GM21825 (cell line): ENCODE measurements around the gene EAF1.
"Not testable (repeated sequence)": the region's sequence is repeated elsewhere in the genome, so short reads cannot be mapped to it uniquely, and the experiment has no call there.

Source experiments
- ATAC-seq: cut with Tn5 transposase; IDR thresholded peaks from one replicate; pipeline ENCODE4 v1.9.1; 2021; ENCODE audit warnings: mild to moderate bottlenecking, moderate library complexity; ENCODE audit not compliant: unreplicated experiment

Gene EAF1

DNA sequence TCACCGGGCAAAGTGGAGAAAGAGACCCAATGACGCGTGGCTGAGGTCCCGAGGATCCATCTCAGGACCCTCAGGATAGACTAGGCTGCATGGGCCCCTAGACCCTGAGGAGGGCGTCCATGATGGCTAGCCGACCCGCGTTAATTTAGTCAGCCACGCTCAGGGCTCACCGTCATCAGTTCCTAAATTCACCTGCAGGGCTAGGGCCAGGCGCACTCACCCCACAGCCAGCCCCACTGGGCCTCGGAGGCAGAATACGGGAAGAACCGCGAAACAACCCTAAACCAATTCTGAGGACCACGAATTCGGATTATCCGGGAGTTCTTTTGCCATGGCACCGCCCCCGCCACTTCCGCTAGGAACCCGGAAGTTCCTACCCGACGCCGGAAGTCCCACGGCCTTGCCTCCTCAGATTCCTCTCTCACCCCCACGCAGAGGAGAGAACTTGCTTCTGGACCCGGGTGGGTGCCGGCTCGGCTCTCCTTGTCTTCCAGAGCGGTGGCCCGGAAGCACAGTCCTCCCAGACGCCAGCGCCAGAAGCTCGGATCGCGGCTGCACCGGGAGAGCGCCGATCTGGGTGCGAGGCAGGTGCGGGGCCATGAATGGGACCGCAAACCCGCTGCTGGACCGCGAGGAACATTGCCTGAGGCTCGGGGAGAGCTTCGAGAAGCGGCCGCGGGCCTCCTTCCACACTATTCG is at the start of gene EAF1, which contains the start of gene METTL6:
Gene EAF1 (plus strand): TSS at position 417 of the 699 bp plus-strand sequence. CDS start 182 bp downstream, at position 599.
Gene METTL6 (minus strand): TSS at position 363 of the 699 bp plus-strand sequence. CDS start 1,033 bp downstream, outside the sequence.
- ATAC-seq = peak; percentile 89

DNA sequence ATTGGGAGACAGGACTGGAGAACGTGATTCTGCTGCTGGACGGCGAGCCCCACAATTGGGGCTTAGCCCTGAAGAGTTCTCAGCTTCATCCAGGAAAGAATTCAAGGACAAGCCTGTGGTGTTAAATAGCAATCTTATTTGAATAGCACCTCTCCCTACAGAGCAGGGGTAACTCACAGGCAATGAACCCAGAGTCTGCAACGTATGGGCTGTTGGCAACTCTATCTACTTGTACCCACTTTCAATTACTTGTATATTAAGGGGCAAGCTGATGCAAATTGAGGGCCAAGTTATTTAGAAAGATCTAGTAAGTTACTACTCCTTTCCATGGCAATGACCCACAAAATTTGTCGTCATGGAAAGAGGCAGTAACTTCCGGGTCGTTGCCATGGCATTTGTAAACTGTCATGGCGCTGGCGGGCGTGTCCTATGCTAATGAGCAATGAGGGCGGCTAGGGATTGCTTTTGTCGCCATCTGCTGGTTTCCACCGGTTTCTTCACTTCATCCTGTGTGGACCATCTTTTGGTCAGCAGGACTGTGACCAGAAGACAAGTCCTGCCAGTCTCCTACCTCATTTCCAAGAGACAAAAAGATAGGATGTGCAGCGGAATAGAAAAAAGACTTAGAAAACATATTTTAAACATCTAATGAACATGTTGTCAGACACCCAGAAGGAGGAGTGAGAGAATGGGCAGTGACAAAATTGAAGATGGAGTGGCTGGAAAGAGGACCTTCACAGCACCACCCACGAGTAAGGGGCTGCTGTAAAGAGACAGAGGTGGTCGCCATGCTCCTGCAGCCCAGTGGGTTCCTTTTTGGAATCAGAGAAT is 49.2 kb upstream of the EAF1 start:
- peak; percentile 91 for ATAC-seq

DNA sequence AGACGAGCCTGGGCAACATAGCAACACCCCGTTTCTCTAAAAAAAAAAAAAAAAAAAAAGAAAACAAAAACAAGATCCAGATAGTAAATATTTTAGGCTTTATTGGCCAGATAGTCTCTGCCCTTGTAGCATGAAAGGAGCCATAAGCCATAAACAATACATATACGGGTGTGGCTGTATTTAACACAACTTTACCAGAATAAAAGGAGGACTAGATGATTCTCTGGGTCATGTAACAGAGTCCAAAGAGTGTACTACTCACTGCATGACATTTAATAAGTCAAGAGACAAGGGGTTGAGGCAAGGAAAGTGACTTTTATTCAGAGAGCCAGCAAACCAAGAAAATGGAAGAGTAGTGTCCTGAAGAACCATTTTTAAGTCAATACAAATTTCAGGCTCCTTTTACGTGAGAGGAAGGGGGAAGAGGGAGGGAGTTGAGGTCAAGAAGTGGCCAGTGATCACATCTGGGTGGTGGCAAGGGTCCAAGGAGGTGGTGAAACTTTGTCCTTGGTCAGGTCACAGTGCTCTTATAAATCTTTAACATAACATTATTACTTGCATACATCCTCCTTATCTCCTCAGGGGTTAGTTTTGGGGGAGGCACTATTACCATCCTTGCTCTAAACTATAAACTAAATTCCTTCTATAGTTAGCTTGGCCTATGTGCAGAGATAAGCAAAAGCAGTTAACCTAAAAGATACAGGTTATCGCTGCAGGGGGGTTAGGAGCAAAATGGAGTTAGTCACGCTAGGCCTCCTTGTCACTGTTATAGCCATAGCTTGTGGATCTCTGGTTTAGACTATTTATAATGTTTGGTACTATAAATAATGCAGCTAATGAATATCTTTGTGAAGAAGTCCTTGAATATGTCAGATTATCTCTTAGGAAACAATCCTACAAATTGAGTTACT is 46.2 kb upstream of the EAF1 start:
- no peak for ATAC-seq

DNA sequence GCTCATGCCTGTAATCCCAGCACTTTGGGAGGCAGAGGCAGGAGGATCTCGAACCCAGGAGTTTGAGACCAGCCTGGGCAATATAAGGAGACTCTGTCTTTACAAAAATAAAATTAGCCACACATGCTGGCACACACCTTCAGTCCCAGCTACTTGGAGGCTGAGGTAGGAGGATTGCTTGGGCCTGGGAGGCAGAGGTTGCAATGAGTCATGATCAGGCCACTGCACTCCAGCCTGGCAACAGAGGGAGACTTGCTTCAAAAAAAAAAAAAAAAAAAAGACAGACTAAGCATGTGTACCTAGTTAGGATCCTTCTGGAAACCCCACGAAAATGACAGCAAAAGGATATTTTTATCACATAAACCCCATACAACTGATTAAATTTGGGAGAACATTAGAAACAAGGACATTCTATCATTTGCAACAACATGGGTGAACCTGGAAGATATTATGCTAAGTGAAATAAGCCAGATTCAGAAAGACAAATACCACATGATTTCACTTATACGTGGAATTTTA is 44.9 kb upstream of the EAF1 start:
- no peak for ATAC-seq

DNA sequence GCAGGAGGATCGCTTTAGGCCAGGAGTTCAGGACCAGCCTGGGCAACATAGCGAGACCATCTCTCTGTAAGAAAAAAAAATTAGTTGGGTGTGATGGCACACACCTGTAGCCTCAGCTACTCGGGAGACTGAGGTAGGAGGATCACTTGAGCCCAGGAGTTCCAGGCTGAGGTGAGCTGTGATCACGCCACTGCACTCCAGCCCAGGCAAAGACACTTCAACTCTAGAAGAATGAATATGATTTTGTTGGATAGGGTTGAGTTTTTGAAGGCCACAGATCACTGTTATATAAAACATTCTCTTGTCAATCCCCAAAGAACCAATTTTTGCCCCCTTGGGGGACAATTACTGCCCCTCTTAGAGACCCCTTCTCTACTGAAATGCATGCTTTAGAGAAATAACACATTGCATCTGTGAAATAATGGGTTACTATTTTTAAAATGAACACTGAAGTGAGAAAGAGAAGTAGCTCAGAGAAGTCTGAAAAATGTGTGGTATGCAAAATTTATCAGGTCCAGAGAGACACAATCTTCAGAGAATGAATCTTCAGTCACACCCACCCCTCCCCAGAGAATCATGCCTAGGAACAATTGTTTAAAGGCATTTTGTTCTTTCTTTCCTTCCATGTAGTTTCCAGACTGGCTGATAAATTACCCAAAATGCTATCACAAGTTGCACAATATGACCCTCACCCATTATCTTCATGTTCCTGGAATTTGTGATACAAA is 42.7 kb upstream of the EAF1 start:
- ATAC-seq = peak; percentile 81

- not testable (repeated sequence) for ATAC-seq
These were observed 42.1 kb upstream of the EAF1 start for GRCh38 chr3:15385238-15385695.

GRCh38 chr3:15385901-15386653 is 41.3 kb upstream of the EAF1 start:
- no peak for ATAC-seq

DNA sequence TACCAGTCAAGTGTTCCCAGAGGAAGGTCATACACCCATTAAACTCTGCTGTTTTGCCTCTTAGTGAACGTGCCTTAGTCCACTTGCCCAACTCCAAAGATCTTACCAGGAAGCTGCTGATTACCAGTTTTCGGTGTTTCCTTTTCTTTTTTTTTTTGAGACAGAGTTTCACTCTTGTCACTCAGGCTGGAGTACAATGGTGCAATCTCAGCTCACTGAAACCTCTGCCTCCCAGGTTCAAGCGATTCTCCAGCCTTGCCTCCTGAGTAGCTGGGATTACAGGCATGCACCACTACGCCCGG is 40.8 kb upstream of the EAF1 start:
- ATAC-seq = not testable (repeated sequence)

DNA sequence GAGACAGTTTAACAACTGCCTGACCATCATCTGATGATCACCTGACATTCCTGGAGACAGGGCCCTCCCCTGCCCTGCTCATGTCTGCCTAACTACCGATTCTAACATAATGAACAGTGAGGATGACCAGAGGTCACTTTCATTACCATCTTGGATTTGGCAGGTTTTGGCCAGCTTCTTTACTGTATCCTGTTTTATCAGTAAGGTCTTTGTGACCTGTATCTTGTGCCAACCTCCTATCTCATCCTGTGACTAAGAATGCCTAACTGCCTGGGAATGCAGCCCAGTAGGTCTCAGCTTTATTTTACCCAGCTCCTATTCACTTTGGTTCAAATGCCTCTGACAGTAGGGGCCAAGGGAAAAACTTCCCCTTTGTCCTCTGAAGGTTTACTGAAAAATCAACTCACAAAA is 40.2 kb upstream of the EAF1 start:
- no peak for ATAC-seq

DNA sequence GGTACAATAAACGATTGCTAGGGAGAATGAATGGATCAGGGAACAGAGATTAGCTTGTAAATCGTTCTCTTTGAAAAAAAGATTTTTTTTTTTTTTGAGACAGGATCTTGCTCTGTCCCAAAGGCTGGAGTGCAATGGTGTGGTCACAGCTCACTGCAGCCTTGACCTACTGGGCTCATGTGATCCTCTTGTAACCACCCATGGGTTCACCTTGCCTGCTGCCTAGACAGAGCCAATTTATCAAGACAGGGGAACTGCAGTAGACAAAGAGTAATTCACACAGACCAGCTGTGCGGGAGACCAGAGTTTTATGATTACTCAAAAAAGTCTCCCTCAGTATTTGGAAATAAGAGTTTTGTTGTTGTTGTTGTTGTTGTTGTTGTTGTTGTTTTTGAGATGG is 39.7 kb upstream of the EAF1 start:
- no peak for ATAC-seq

DNA sequence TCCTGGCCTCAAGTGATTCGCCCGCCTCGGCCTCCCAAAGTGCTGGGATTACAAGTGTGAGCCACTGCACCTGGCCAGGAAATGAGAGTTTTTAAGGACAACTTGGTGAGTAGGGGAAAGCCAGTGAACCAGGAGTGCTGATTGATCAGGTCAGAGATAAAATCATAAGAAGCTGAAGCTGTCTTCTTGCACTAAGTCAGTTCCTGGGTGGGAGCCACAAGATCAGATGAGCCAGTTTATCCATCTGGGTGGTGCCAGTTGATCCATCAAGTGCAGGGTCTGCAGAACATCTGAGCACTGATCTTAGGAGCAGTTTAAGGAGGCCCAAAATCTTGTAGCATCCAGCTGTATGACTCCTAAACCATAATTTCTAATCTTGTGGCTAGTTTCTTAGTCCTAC is 39.1 kb upstream of the EAF1 start:
- ATAC-seq = not testable (repeated sequence)

DNA sequence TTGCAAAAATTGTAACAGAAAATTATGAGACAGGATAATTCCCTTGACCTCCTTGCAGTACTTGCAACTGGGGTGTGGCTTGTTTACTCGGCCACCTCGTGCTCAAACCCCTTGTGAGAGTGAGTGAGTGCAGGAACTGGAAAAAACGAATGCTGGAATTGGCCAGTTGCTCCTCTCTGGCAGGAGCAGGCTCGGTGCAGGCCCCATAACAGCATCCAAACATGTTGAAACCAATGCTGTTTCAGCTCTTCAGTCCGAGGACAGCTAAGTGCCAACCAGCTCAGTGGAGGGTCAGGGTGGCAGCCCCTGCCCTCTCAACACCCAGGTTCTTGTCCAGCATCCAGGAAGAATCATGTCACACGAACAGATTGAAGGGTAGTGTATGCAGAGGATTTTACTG is 36.9 kb upstream of the EAF1 start:
- no peak for ATAC-seq

DNA sequence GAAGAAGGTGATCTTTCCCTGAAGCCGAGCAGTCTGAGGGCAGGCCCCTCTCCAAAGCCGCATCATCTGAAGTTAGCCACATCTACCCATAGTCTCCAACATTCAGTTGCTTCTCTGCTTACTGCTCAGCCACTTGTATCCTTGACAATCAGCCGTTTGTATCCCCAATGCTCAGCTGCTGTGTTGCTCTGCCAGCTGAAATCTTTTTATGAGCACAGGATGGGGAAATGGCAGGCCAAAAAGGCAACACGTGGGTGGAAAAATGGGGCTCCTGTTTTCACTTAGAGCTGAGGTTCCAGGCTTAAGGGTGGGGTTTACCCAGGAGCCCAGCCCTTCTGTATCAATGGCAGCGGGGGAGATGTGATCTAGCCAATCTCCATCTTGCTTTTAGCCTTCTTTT is 36.4 kb upstream of the EAF1 start:
- no peak for ATAC-seq

DNA sequence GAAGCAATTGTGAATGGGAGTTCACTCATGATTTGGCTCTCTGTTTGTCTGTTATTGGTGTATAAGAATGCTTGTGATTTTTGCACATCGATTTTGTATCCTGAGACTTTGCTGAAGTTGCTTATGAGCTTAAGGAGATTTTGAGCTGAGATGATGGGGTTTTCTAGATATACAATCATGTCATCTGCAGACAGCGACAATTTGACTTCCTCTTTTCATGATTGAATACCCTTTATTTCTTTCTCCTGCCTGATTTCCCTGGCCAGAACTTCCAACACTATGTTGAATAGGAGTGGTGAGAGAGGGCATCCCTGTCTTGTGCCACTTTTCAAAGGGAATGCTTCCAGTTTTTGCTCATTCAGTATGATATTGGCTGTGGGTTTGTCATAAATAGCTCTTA is 34.1 kb upstream of the EAF1 start:
- not testable (repeated sequence) for ATAC-seq

DNA sequence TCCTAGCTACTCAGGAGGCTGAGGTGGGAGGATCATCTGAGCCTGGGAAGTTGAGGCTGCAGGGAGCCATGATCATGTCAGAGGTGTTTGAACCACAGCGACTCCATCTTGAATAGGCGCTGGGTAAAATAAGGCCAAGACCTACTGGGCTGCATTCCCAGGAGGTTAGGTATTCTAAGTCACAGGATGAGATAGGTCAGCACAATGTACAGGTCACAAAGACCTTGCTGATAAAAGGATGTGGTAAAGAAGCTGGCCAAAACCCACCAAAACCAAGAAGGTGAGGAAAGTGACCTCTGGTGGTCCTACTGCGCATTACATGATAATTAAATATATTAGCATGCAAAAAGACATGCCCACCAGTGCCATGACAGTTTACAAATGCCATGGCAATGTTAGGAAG is 28.7 kb upstream of the EAF1 start:
- not testable (repeated sequence) for ATAC-seq

GRCh38 chr3:15399970-15400369 is 27.4 kb upstream of the EAF1 start:
- no peak for ATAC-seq

GRCh38 chr3:15401936-15402335 is 25.5 kb upstream of the EAF1 start:
- no peak for ATAC-seq

- no peak for ATAC-seq
These were observed 23.9 kb upstream of the EAF1 start for GRCh38 chr3:15403495-15403894.

DNA sequence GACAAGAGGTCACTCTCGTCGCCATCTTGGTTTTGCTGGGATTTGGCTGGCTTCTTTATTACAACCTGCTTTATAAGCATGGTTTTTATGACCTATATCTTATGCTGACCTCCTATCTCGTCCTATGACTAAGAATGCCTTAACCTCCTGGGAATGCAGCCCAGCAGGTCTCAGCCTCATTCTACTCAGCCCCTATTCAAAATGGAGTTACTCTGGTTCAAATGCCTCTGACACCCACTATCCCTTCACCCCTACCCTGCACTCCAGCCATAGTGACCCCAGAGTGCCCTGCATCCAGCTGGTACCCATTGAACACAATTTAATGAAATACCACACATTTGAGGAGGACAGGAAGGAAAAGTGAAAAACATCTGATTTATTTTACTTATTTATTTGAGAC is 23.4 kb upstream of the EAF1 start:
- no peak for ATAC-seq

GRCh38 chr3:15404767-15405166 is 22.6 kb upstream of the EAF1 start:
- ATAC-seq = no peak
